GM20000 (cell line): Measurements from ENCODE around the gene MTG2.

ENCODE experiments used
- DNase-seq: peaks from one replicate; pipeline ENCODE4 v3.0.0; 2012; ENCODE audit warnings: low spot score
- CTCF ChIP-seq: IDR thresholded peaks from 2 replicates; pipeline ENCODE4 v1.5.1; 2012; ENCODE audit warnings: mild to moderate bottlenecking, control low read depth; ENCODE audit errors: extremely low read depth, missing control alignments

Gene MTG2

DNA sequence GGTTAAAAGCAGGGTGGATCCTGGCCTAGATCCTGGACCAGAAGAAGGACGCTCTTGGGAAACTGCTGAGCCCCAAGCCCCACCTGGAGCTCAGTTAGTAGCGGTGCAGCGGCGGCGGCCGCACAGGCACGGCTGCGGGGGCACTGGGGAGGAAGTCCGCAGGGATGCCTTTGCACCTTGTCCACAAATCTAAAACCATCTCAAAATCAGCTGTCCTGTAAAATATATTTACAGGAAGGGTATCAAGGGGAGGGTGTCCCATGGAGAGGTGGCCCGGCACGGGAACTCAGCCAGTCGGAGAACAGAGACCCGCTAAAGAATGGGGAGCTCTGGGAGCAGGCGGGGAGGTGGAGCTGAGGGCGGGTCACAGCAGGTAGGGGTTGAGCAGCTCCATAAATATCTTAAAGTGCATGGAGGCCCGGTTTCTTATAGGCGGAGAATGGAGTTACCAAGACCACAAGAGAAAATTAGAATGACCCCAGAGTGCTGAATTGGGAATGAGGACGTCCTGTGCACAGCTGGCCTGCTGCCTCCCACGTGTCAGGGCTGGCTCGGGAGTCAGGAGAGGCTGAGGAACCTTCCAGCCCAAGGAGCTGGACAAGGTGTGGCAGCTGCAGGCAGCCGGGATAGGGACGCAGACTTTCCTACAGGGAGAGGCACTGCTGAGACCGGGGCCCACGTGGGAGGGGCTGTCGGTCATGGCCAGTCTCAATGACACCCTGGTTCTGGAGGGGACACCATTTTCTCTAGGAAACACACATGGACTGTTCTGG is 8.0 kb downstream of the MTG2 start:
- no peak for TF ChIP-seq CTCF

GRCh38 chr20:62191781-62192559 is 9.1 kb downstream of the MTG2 start:
- no peak for DNase-seq
- no peak for TF ChIP-seq CTCF

More for the DNA sequence above, 8.0 kb downstream of the MTG2 start:
- no peak for DNase-seq

GRCh38 chr20:62192635-62193034 is 9.8 kb downstream of the MTG2 start:
- DNase-seq, result no peak
- TF ChIP-seq CTCF, result no peak

GRCh38 chr20:62193079-62194025 is 10.5 kb downstream of the MTG2 start:
- TF ChIP-seq CTCF, result no peak
- DNase-seq, result no peak

- DNase-seq, result no peak
- TF ChIP-seq CTCF, result no peak
Measured at GRCh38 chr20:62195075-62195405, 12.2 kb downstream of the MTG2 start.

DNA sequence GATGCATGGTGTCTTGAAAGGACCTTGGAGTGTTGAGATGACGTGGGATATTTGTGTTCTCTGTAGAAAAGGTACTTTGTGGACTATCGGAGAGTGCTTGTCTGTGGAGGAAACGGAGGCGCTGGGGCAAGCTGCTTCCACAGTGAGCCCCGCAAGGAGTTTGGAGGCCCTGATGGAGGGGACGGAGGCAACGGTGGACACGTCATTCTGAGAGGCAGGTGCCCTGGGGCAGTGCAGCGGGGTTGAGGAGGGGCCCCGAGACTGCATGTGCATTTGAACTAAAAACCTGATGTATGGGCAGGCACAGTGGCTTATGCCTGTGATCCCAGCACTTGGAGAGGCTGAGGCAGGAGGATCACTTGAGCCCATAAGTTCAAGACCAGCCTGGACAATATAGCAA is 12.9 kb downstream of the MTG2 start:
- TF ChIP-seq CTCF, result no peak
- no peak for DNase-seq
